Measurements from ENCODE around the gene LCORL.

LCORL gene

DNA sequence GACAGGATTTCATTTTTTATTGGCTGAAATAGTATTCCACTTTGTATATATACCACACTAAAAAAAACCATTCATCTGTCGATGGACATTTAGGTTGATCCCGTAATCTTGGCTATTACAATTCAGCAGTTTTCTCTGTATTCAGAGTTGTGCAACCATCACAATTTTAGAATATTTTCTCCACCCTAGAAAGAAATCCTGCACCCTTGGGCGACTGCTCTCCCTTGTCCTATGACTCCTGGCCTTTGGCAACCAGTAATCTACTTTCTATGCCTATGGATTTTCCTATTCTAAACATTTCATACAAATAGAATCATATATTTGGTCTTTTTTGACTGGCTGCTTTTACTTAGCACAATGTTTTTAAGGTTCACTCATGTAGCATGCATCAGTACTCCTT lies 126.1 kb downstream of the LCORL start:
- DNase-seq: no peak
- Histone ChIP-seq H3K36me3 (ENCODE audit: control insufficient read depth in 4 of 4, insufficient read depth in 4 of 4, low read length in 3 of 4) (peaks cover 0 to 6% (median 2%) of the 10 kb centered on the region in 4 experiments), H3K27ac (ENCODE audit: insufficient read depth in 1 of 2, low read depth in 1 of 2, low read length in 2 of 2, poor library complexity in 1 of 2, severe bottlenecking in 2 of 2) (no peak overlapping the region), H3K27me3 (replicated peaks in 2 of 5; ENCODE audit: control insufficient read depth in 4 of 5, insufficient read depth in 5 of 5, low read length in 4 of 5) (no peaks in the 10 kb centered on the region), H3K4me3 (ENCODE audit: control insufficient read depth in 1 of 7, extremely low read depth in 1 of 7, insufficient read depth in 4 of 7, low read depth in 2 of 7, low read length in 6 of 7) (no peak overlapping the region), H3K9me3 (ENCODE audit: control extremely low read depth in 1 of 5, control insufficient read depth in 4 of 5, insufficient read depth in 2 of 5, low read depth in 1 of 5, low read length in 4 of 5) (no peaks in the 10 kb centered on the region), H3K4me1 (ENCODE audit: control extremely low read depth in 1 of 4, control insufficient read depth in 4 of 4, insufficient read depth in 4 of 4, low read length in 3 of 4) (no peaks in the 10 kb centered on the region)
- ChIA-PET CTCF (no interaction called here), POLR2A (no interaction called here)
- WGBS (ENCODE audit: insufficient coverage): 100% methylated on average over 2 of the region's 3 CpGs

DNA sequence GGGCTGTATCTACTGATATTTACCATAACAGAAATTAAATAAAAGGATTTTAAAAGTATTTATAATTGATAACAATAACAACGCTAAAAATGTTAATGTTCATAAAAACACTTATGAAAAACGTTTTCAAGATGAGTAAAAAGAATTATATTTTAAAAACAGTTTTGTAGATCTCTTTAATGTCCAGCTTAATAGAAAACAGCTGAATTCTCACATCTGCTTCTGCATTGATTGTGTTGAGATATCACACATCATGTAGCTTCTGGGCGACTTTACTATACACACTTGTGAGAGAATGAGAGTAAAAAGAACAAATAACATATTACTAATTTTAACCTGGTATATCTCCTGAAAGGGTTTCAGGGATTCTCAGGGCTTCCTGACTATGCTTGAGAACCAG lies 127.1 kb downstream of the LCORL start:
- CTCF ChIA-PET: no interaction called here
- Histone ChIP-seq H3K9me3 (ENCODE audit: control extremely low read depth in 1 of 5, control insufficient read depth in 4 of 5, insufficient read depth in 2 of 5, low read depth in 1 of 5, low read length in 4 of 5) (no peaks in the 10 kb centered on the region), H3K27ac (ENCODE audit: insufficient read depth in 1 of 2, low read depth in 1 of 2, low read length in 2 of 2, poor library complexity in 1 of 2, severe bottlenecking in 2 of 2) (no peak overlapping the region), H3K36me3 (ENCODE audit: control insufficient read depth in 4 of 4, insufficient read depth in 4 of 4, low read length in 3 of 4) (peaks cover 0 to 5% (median 2%) of the 10 kb centered on the region in 4 experiments), H3K4me1 (ENCODE audit: control extremely low read depth in 1 of 4, control insufficient read depth in 4 of 4, insufficient read depth in 4 of 4, low read length in 3 of 4) (no peaks in the 10 kb centered on the region), H3K27me3 (replicated peaks in 2 of 5; ENCODE audit: control insufficient read depth in 4 of 5, insufficient read depth in 5 of 5, low read length in 4 of 5) (no peaks in the 10 kb centered on the region), H3K4me3 (ENCODE audit: control insufficient read depth in 1 of 7, extremely low read depth in 1 of 7, insufficient read depth in 4 of 7, low read depth in 2 of 7, low read length in 6 of 7) (no peak overlapping the region)
- POLR2A ChIA-PET: no interaction called here
- no CpG with 5 or more reads among the region's 3 CpGs for WGBS (ENCODE audit: insufficient coverage)
- DNase-seq: no peak

DNA sequence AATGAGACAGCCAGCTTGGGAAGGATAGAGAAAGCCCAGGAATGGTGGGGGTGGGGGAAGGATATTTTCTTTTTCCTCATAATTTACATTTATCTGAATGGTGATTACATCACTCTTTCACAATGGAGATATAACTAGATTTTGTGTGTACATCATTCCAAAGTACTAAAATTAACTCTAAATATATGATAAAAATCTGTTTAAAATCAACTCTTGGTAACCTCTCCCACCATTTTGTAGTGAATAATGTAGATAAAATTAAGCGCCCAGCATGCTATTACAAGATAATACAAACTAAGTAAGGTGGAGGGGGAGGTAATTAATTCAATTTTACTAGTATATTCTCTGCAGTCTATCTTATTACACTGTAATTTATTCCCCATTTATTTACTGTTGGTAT lies 131.9 kb downstream of the LCORL start:
- ChIA-PET CTCF (no interaction called here), POLR2A (no interaction called here)
- Histone ChIP-seq H3K27me3 (replicated peaks in 2 of 5; ENCODE audit: control insufficient read depth in 4 of 5, insufficient read depth in 5 of 5, low read length in 4 of 5) (no peaks in the 10 kb centered on the region), H3K27ac (ENCODE audit: insufficient read depth in 1 of 2, low read depth in 1 of 2, low read length in 2 of 2, poor library complexity in 1 of 2, severe bottlenecking in 2 of 2) (no peak overlapping the region), H3K36me3 (ENCODE audit: control insufficient read depth in 4 of 4, insufficient read depth in 4 of 4, low read length in 3 of 4) (peaks cover 0 to under 1% (median under 1%) of the 10 kb centered on the region in 4 experiments), H3K4me3 (ENCODE audit: control insufficient read depth in 1 of 7, extremely low read depth in 1 of 7, insufficient read depth in 4 of 7, low read depth in 2 of 7, low read length in 6 of 7) (no peak overlapping the region), H3K9me3 (ENCODE audit: control extremely low read depth in 1 of 5, control insufficient read depth in 4 of 5, insufficient read depth in 2 of 5, low read depth in 1 of 5, low read length in 4 of 5) (no peaks in the 10 kb centered on the region), H3K4me1 (ENCODE audit: control extremely low read depth in 1 of 4, control insufficient read depth in 4 of 4, insufficient read depth in 4 of 4, low read length in 3 of 4) (no peaks in the 10 kb centered on the region)
- no peak for DNase-seq
- no CpG with 5 or more reads among the region's 1 CpG for WGBS (ENCODE audit: insufficient coverage)

DNA sequence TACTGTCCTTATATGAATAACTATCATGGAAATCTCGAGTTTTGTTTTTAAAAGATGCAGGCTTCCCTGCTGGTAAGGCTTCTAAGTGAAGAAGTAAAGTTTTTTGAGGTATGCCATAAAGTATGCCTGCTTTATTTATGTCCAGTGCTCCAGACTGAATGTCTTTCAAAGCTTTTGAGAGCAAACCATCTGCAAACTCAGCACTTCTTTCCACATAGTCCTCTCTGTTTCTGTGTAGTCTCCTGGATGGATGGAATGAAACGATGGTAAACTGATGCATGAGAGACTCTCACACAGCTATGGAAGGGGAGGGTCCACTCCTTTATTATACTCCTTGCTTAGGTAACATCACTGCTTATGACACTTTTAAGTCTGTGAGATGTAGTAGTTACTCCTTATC lies 137.0 kb downstream of the LCORL start:
- no peak for DNase-seq
- 100% methylated on average over 1 of the region's 2 CpGs for WGBS (ENCODE audit: insufficient coverage)
- no peak overlapping the region for H3K4me3 ChIP-seq (ENCODE audit: control insufficient read depth in 1 of 7, extremely low read depth in 1 of 7, insufficient read depth in 4 of 7, low read depth in 2 of 7, low read length in 6 of 7)
- peaks cover 4 to 6% (median 6%) of the 10 kb centered on the region in 4 experiments for H3K36me3 ChIP-seq (ENCODE audit: control insufficient read depth in 4 of 4, insufficient read depth in 4 of 4, low read length in 3 of 4)
- no peaks in the 10 kb centered on the region for H3K27me3 ChIP-seq (replicated peaks in 2 of 5; ENCODE audit: control insufficient read depth in 4 of 5, insufficient read depth in 5 of 5, low read length in 4 of 5)
- ChIA-PET CTCF (interaction anchor here (1.0 kb wide), 1 partner anchor 12 kb away, joined by 3 read pairs; no protein-coding TSS in a partner anchor), POLR2A (no interaction called here)
- no peaks in the 10 kb centered on the region for H3K9me3 ChIP-seq (ENCODE audit: control extremely low read depth in 1 of 5, control insufficient read depth in 4 of 5, insufficient read depth in 2 of 5, low read depth in 1 of 5, low read length in 4 of 5)
- H3K27ac ChIP-seq (ENCODE audit: insufficient read depth in 1 of 2, low read depth in 1 of 2, low read length in 2 of 2, poor library complexity in 1 of 2, severe bottlenecking in 2 of 2): no peak overlapping the region
- H3K4me1 ChIP-seq (ENCODE audit: control extremely low read depth in 1 of 4, control insufficient read depth in 4 of 4, insufficient read depth in 4 of 4, low read length in 3 of 4): no peaks in the 10 kb centered on the region

DNA sequence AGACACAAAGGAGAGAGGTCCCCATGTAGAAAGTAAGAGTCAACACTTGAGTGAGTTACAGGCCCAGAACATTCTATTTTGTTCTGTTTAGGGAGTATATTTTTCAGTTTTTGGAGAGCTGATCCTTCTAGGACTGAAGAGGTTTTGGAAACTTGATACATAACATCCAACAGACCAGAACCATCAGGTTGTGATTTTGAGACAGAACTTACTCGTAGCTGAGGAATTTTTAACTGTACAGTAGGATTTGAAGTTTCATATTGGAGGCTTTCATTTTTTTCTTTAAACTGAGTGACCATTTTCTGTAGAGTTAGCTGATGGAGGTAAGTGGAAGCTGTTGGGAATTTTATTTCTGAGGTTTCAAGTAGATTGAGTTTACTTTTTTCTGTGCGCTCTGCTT lies 137.5 kb downstream of the LCORL start:
- peaks cover 4 to 6% (median 6%) of the 10 kb centered on the region in 4 experiments for H3K36me3 ChIP-seq (ENCODE audit: control insufficient read depth in 4 of 4, insufficient read depth in 4 of 4, low read length in 3 of 4)
- DNase-seq: no peak
- H3K4me1 ChIP-seq (ENCODE audit: control extremely low read depth in 1 of 4, control insufficient read depth in 4 of 4, insufficient read depth in 4 of 4, low read length in 3 of 4): no peaks in the 10 kb centered on the region
- CTCF ChIA-PET: interaction anchor here (1.0 kb wide), 1 partner anchor 11 kb away, joined by 3 read pairs; no protein-coding TSS in a partner anchor
- no peak overlapping the region for H3K27ac ChIP-seq (ENCODE audit: insufficient read depth in 1 of 2, low read depth in 1 of 2, low read length in 2 of 2, poor library complexity in 1 of 2, severe bottlenecking in 2 of 2)
- no peaks in the 10 kb centered on the region for H3K9me3 ChIP-seq (ENCODE audit: control extremely low read depth in 1 of 5, control insufficient read depth in 4 of 5, insufficient read depth in 2 of 5, low read depth in 1 of 5, low read length in 4 of 5)
- 100% methylated on average over 1 of the region's 2 CpGs for WGBS (ENCODE audit: insufficient coverage)
- H3K27me3 ChIP-seq (replicated peaks in 2 of 5; ENCODE audit: control insufficient read depth in 4 of 5, insufficient read depth in 5 of 5, low read length in 4 of 5): no peaks in the 10 kb centered on the region
- POLR2A ChIA-PET: no interaction called here
- no peak overlapping the region for H3K4me3 ChIP-seq (ENCODE audit: control insufficient read depth in 1 of 7, extremely low read depth in 1 of 7, insufficient read depth in 4 of 7, low read depth in 2 of 7, low read length in 6 of 7)

DNA sequence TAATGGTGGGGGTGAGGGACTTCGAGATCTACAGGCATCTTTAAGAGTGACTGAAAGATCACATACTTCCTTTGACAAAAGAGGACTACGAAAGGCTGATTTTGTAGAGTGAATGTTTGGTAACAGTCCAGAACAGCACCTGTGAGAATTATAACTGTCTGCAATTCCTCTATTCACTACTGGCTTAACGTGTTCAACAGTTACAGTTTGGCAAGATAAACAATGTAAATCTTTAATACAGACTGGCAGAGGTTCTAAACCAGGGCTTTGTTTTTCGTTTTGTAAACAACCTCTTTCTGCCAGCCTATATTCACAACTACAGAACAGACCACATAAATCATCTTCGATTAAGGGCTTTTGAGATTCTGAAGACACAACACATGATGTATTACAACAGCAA lies 143.9 kb downstream of the LCORL start:
- Histone ChIP-seq H3K4me3 (ENCODE audit: control insufficient read depth in 1 of 7, extremely low read depth in 1 of 7, insufficient read depth in 4 of 7, low read depth in 2 of 7, low read length in 6 of 7) (no peak overlapping the region), H3K27ac (ENCODE audit: insufficient read depth in 1 of 2, low read depth in 1 of 2, low read length in 2 of 2, poor library complexity in 1 of 2, severe bottlenecking in 2 of 2) (no peak overlapping the region), H3K9me3 (ENCODE audit: control extremely low read depth in 1 of 5, control insufficient read depth in 4 of 5, insufficient read depth in 2 of 5, low read depth in 1 of 5, low read length in 4 of 5) (no peaks in the 10 kb centered on the region), H3K36me3 (ENCODE audit: control insufficient read depth in 4 of 4, insufficient read depth in 4 of 4, low read length in 3 of 4) (peaks cover 0 to 13% (median 2%) of the 10 kb centered on the region in 4 experiments), H3K4me1 (ENCODE audit: control extremely low read depth in 1 of 4, control insufficient read depth in 4 of 4, insufficient read depth in 4 of 4, low read length in 3 of 4) (no peaks in the 10 kb centered on the region), H3K27me3 (replicated peaks in 2 of 5; ENCODE audit: control insufficient read depth in 4 of 5, insufficient read depth in 5 of 5, low read length in 4 of 5) (no peaks in the 10 kb centered on the region)
- WGBS (ENCODE audit: insufficient coverage): 100% methylated on average over 4 of the region's 5 CpGs
- DNase-seq: no peak
- POLR2A ChIA-PET: no interaction called here
- CTCF ChIA-PET: no interaction called here

DNA sequence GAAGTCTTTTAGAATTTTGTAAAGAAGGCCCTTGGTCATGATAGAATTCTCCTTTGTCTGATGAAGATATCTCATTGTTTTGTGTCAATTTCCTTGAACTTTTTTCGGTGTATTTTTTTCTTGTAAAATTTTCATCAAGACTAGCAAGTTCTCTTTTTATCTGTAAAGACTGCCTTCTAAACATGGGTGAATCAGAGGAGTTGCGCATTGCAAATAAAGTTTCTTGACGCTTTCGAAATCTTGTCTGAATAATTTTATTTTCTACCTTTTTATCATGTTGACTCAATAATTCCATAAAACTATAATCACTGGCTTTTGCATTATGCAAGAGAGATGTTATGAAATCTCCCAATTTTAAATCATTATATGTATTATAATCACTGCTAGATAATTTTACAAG lies 144.6 kb downstream of the LCORL start:
- CTCF ChIA-PET: no interaction called here
- Histone ChIP-seq H3K4me1 (ENCODE audit: control extremely low read depth in 1 of 4, control insufficient read depth in 4 of 4, insufficient read depth in 4 of 4, low read length in 3 of 4) (no peaks in the 10 kb centered on the region), H3K27me3 (replicated peaks in 2 of 5; ENCODE audit: control insufficient read depth in 4 of 5, insufficient read depth in 5 of 5, low read length in 4 of 5) (no peaks in the 10 kb centered on the region), H3K36me3 (ENCODE audit: control insufficient read depth in 4 of 4, insufficient read depth in 4 of 4, low read length in 3 of 4) (peaks cover 0 to 13% (median 2%) of the 10 kb centered on the region in 4 experiments), H3K9me3 (ENCODE audit: control extremely low read depth in 1 of 5, control insufficient read depth in 4 of 5, insufficient read depth in 2 of 5, low read depth in 1 of 5, low read length in 4 of 5) (no peaks in the 10 kb centered on the region), H3K27ac (ENCODE audit: insufficient read depth in 1 of 2, low read depth in 1 of 2, low read length in 2 of 2, poor library complexity in 1 of 2, severe bottlenecking in 2 of 2) (no peak overlapping the region), H3K4me3 (ENCODE audit: control insufficient read depth in 1 of 7, extremely low read depth in 1 of 7, insufficient read depth in 4 of 7, low read depth in 2 of 7, low read length in 6 of 7) (no peak overlapping the region)
- DNase-seq: no peak
- POLR2A ChIA-PET: no interaction called here
- WGBS (ENCODE audit: insufficient coverage): no CpG with 5 or more reads among the region's 4 CpGs
